Measurements from ENCODE around the gene ARHGEF3. TPM values are rescaled to one million over a fixed set of nuclear protein-coding genes. Genes with fewer than 3 reads are reported as not detected.

Gene ARHGEF3
- total and polyA plus RNA-seq, 9 donors = 23.5 to 48.2 (median 39.5) TPM

- WGBS, 3 donors = 31 to 42% (median 38%) methylated on average over 1 of the region's 1 CpG
- TF ChIP-seq CTCF (IDR thresholded peaks at IDR 0.05) = no peak
- no peak for TF ChIP-seq EP300 (IDR thresholded peaks at IDR 0.05)
- TF ChIP-seq POLR2A (IDR thresholded peaks at IDR 0.05) = no peak
- Histone ChIP-seq H3K9me3 (no peaks in the 10 kb centered on the region), H3K4me1 (ENCODE audit: insufficient read depth) (no peaks in the 10 kb centered on the region), H3K27ac (no peak overlapping the region), H3K27me3 (no peaks in the 10 kb centered on the region), H3K4me3 (no peak overlapping the region), H3K36me3 (no peaks in the 10 kb centered on the region)
- intact Hi-C loops (cut with DNase I) = no loop called here
- DNase-seq = no peak
Measured at GRCh38 chr3:56813653-56813960, 11.9 kb upstream of the ARHGEF3 start.

GRCh38 chr3:56812754-56813652 lies 11.3 kb upstream of the ARHGEF3 start:
- Histone ChIP-seq H3K9me3 (no peaks in the 10 kb centered on the region), H3K27me3 (no peaks in the 10 kb centered on the region), H3K27ac (no peak overlapping the region), H3K4me1 (ENCODE audit: insufficient read depth) (no peaks in the 10 kb centered on the region), H3K36me3 (no peaks in the 10 kb centered on the region), H3K4me3 (no peak overlapping the region)
- TF ChIP-seq EP300 (IDR thresholded peaks at IDR 0.05) (no peak), POLR2A (IDR thresholded peaks at IDR 0.05) (no peak), CTCF (IDR thresholded peaks at IDR 0.05) (no peak)
- intact Hi-C loops (cut with DNase I) = no loop called here
- no peak for DNase-seq
- WGBS, 3 donors = 83 to 87% (median 85%) methylated on average over 2 of the region's 2 CpGs

GRCh38 chr3:56811546-56812202 lies 9.9 kb upstream of the ARHGEF3 start:
- 94 to 96% (median 95%) methylated on average over 5 of the region's 5 CpGs for WGBS, 3 donors
- no peak overlapping the region for H3K27ac ChIP-seq

More at GRCh38 chr3:56811546-56812202, 9.9 kb upstream of the ARHGEF3 start:
- Histone ChIP-seq H3K36me3 (no peaks in the 10 kb centered on the region), H3K4me3 (no peak overlapping the region), H3K4me1 (ENCODE audit: insufficient read depth) (no peaks in the 10 kb centered on the region), H3K27me3 (no peaks in the 10 kb centered on the region), H3K9me3 (no peaks in the 10 kb centered on the region)
- intact Hi-C loops (cut with DNase I) = no loop called here
- no peak for DNase-seq
- TF ChIP-seq EP300 (IDR thresholded peaks at IDR 0.05) = no peak
- no peak for TF ChIP-seq POLR2A (IDR thresholded peaks at IDR 0.05)
- no peak for TF ChIP-seq CTCF (IDR thresholded peaks at IDR 0.05)

Measured in ovary (tissue), 9 donors.